H1 (cell line): ENCODE data around the gene DRAM1.

Source experiments
- CBX8 ChIP-seq: fragments of 300-800, 300-1000 bp; sonication (generic); IDR thresholded peaks from 2 replicates; pipeline ENCODE4 v1.7.1; 2016; ENCODE audit warnings: low read depth, low read length, borderline replicate concordance
- CHD2 ChIP-seq: IDR thresholded peaks from 2 replicates; pipeline ENCODE4 v1.6.1; 2012; ENCODE audit warnings: low read length, improper control_type of control experiment
- CTCF ChIP-seq, 3 experiments: IDR thresholded peaks; 1 replicate in 2 of 3; 2 replicates in 1 of 3; pipeline versions ENCODE4 v1.5.1 to v1.6.1; 2011; ENCODE audit warnings: low read length in 3 of 3, mild to moderate bottlenecking in 3 of 3, inconsistent platforms in 2 of 3, low read depth in 1 of 3, moderate library complexity in 1 of 3; ENCODE audit not compliant: insufficient read depth in 1 of 3; ENCODE audit errors: control extremely low read depth in 1 of 3
- EZH2 ChIP-seq: fragments of 200-600 bp; sonication (generic); IDR thresholded peaks from 2 replicates; pipeline ENCODE4 v1.7.1; 2012; ENCODE audit warnings: low read depth, mild to moderate bottlenecking, moderate library complexity, low read length, inconsistent platforms; ENCODE audit not compliant: severe bottlenecking
- JUND ChIP-seq: IDR thresholded peaks from 2 replicates; pipeline ENCODE4 v1.6.1; 2011; ENCODE audit warnings: mild to moderate bottlenecking, improper control_type of control experiment, low read length
- MAFK ChIP-seq: IDR thresholded peaks from 2 replicates; pipeline ENCODE4 v1.6.1; 2012; ENCODE audit warnings: low read depth, mild to moderate bottlenecking, improper control_type of control experiment, low read length
- MAX ChIP-seq: IDR thresholded peaks from 2 replicates; pipeline ENCODE4 v1.6.1; 2012; ENCODE audit warnings: inconsistent platforms
- POLR2A ChIP-seq, 2 experiments: IDR thresholded peaks; 1 replicate in 1 of 2; 2 replicates in 1 of 2; pipeline ENCODE4 v1.6.1; 2011; ENCODE audit warnings: low read depth in 2 of 2, low read length in 2 of 2, mild to moderate bottlenecking in 2 of 2; ENCODE audit errors: control extremely low read depth in 1 of 2
- POLR2AphosphoS5 ChIP-seq: IDR thresholded peaks from 2 replicates; pipeline ENCODE4 v1.6.1; 2011; ENCODE audit warnings: low read depth, low read length
- RNF2 ChIP-seq: fragments of 200-900, 300-1000 bp; sonication (generic); IDR thresholded peaks from 2 replicates; pipeline ENCODE4 v1.7.1; 2016; ENCODE audit warnings: borderline replicate concordance, low read depth, mild to moderate bottlenecking, antibody characterized with exemption, low read length; ENCODE audit not compliant: poor library complexity, severe bottlenecking; ENCODE audit errors: missing control alignments
- SAP30 ChIP-seq: fragments of 300-600 bp; sonication (generic); IDR thresholded peaks from 2 replicates; pipeline ENCODE4 v1.7.1; 2012; ENCODE audit warnings: low read length, moderate library complexity, mild to moderate bottlenecking, inconsistent platforms; ENCODE audit not compliant: insufficient read depth, insufficient replicate concordance
- SUZ12 ChIP-seq: fragments of 200-600 bp; sonication (generic); IDR thresholded peaks from 2 replicates; pipeline ENCODE4 v1.6.1; 2012; ENCODE audit warnings: mild to moderate bottlenecking, inconsistent platforms, low read length, moderate library complexity, mixed read lengths
- USF2 ChIP-seq: IDR thresholded peaks from 2 replicates; pipeline ENCODE4 v1.6.1; 2011; ENCODE audit warnings: low read length, improper control_type of control experiment
- YY1 ChIP-seq: IDR thresholded peaks from 2 replicates; pipeline ENCODE4 v1.6.1; 2011; ENCODE audit warnings: low read depth, mild to moderate bottlenecking, low read length

- no peak for TF ChIP-seq SUZ12
- no peak for TF ChIP-seq POLR2A (IDR thresholded peaks at IDR 0.05; ENCODE audit: control extremely low read depth in 1 of 2, low read depth in 2 of 2, low read length in 2 of 2)
- no peak for TF ChIP-seq MAFK
- no peak for TF ChIP-seq SAP30
- no peak for TF ChIP-seq EZH2
- no peak for TF ChIP-seq POLR2AphosphoS5
- no peak for TF ChIP-seq CBX8
- TF ChIP-seq CTCF (IDR thresholded peaks at IDR 0.05; ENCODE audit: control extremely low read depth in 1 of 3, insufficient read depth in 1 of 3, low read depth in 1 of 3, low read length in 3 of 3), result no peak
- TF ChIP-seq MAX, result no peak
- TF ChIP-seq USF2, result no peak
- no peak for TF ChIP-seq YY1
- TF ChIP-seq RNF2, result no peak
- TF ChIP-seq JUND, result no peak
- TF ChIP-seq CHD2, result no peak
These were observed 32.2 kb upstream of the DRAM1 start for GRCh38 chr12:101845137-101845711.
